Trophoblast cell (in vitro differentiated cells and primary cell): ENCODE measurements around the gene RAP1GAP. TPM values are rescaled to one million over a fixed set of nuclear protein-coding genes. Genes with fewer than 3 reads are reported as not detected.

Experiments
- DNase-seq, 2 donors: peaks; one replicate each; pipeline ENCODE4 v3.0.0-alpha.2; 2016
- H2AFZ ChIP-seq: 2 replicates; pipeline ENCODE4 v1.6.1; 2013; ENCODE audit warnings: low read length, moderate library complexity, mild to moderate bottlenecking; ENCODE audit not compliant: insufficient read depth, poor library complexity
- H2AK5ac ChIP-seq: 2 replicates; pipeline ENCODE4 v1.6.1; 2013; ENCODE audit warnings: mild to moderate bottlenecking, low read length
- H2BK120ac ChIP-seq: 2 replicates; pipeline ENCODE4 v1.6.1; 2013; ENCODE audit warnings: low read length, mild to moderate bottlenecking, moderate library complexity; ENCODE audit not compliant: insufficient read depth, poor library complexity
- H2BK12ac ChIP-seq: 2 replicates; pipeline ENCODE4 v1.6.1; 2013; ENCODE audit warnings: mild to moderate bottlenecking, low read length, moderate library complexity
- H2BK5ac ChIP-seq: 2 replicates; pipeline ENCODE4 v1.6.1; 2013; ENCODE audit warnings: low read length, low read depth, moderate library complexity, mild to moderate bottlenecking; ENCODE audit not compliant: poor library complexity
- H3K14ac ChIP-seq: 2 replicates; pipeline ENCODE4 v1.6.1; 2013; ENCODE audit warnings: mild to moderate bottlenecking, low read length
- H3K18ac ChIP-seq: 2 replicates; pipeline ENCODE4 v1.6.1; 2013; ENCODE audit warnings: mild to moderate bottlenecking, low read length
- H3K23ac ChIP-seq: 2 replicates; pipeline ENCODE4 v1.6.1; 2013; ENCODE audit warnings: low read length
- H3K27ac ChIP-seq: 2 replicates; pipeline ENCODE4 v1.5.1; 2013; ENCODE audit warnings: low read depth, mild to moderate bottlenecking, inconsistent platforms, low read length, moderate library complexity
- H3K27me3 ChIP-seq: 2 replicates; pipeline ENCODE4 v1.6.1; 2013; ENCODE audit warnings: inconsistent platforms, mild to moderate bottlenecking, low read length, moderate library complexity; ENCODE audit not compliant: insufficient read depth
- H3K36me3 ChIP-seq, 2 experiments: 1 replicate in 1 of 2; 2 replicates in 1 of 2; pipeline ENCODE4 v1.6.1; 2013; ENCODE audit warnings: low read length in 2 of 2, mild to moderate bottlenecking in 2 of 2, moderate library complexity in 1 of 2; ENCODE audit not compliant: insufficient read depth in 2 of 2, control insufficient read depth in 1 of 2
- H3K4ac ChIP-seq: 2 replicates; pipeline ENCODE4 v1.6.1; 2013; ENCODE audit warnings: low read depth, mild to moderate bottlenecking, low read length, moderate library complexity
- H3K4me1 ChIP-seq, 2 experiments: 1 replicate in 1 of 2; 2 replicates in 1 of 2; pipeline ENCODE4 v1.6.1; 2013; ENCODE audit warnings: low read length in 2 of 2, mild to moderate bottlenecking in 2 of 2, moderate library complexity in 1 of 2; ENCODE audit not compliant: insufficient read depth in 2 of 2, control insufficient read depth in 1 of 2
- H3K4me2 ChIP-seq: 2 replicates; pipeline ENCODE4 v1.6.1; 2013; ENCODE audit warnings: inconsistent platforms, mild to moderate bottlenecking, low read length, moderate library complexity
- H3K4me3 ChIP-seq: 2 replicates; pipeline ENCODE4 v1.5.1; 2013; ENCODE audit warnings: mild to moderate bottlenecking, low read depth, low read length, inconsistent platforms
- H3K79me1 ChIP-seq: one replicate; pipeline ENCODE4 v1.6.1; 2013; ENCODE audit warnings: low read length
- H3K79me2 ChIP-seq: 2 replicates; pipeline ENCODE4 v1.6.1; 2013; ENCODE audit warnings: low read length, mild to moderate bottlenecking; ENCODE audit not compliant: control insufficient read depth, insufficient read depth, poor library complexity
- H3K9ac ChIP-seq: 2 replicates; pipeline ENCODE4 v1.6.1; 2013; ENCODE audit warnings: mild to moderate bottlenecking, low read length
- H3K9me3 ChIP-seq: 2 replicates; pipeline ENCODE4 v1.6.1; 2013; ENCODE audit warnings: low read depth, mild to moderate bottlenecking, control low read depth, inconsistent platforms, low read length; ENCODE audit not compliant: insufficient read depth
- H4K12ac ChIP-seq: 2 replicates; pipeline ENCODE4 v1.6.1; 2013; ENCODE audit warnings: low read depth, mild to moderate bottlenecking, low read length, moderate library complexity
- H4K8ac ChIP-seq: 2 replicates; pipeline ENCODE4 v1.6.1; 2013; ENCODE audit warnings: low read depth, mild to moderate bottlenecking, low read length, moderate library complexity
- H4K91ac ChIP-seq: one replicate; pipeline ENCODE4 v1.6.1; 2013; ENCODE audit warnings: low read depth, mild to moderate bottlenecking, low read length, moderate library complexity
- WGBS: extraction: QIAGEN DNeasy Blood & Tissue Kit; methylation state at CpG from one replicate; pipeline ENCODE4 v1.1.7; 2013; ENCODE audit warnings: missing lambda C conversion rate; ENCODE audit not compliant: insufficient read length, insufficient coverage; ENCODE audit errors: extremely low coverage; 5-methylcytosine and 5-hydroxymethylcytosine counted together
- polyA plus RNA-seq: library from polyadenylated mRNA; stranded (reverse); fragments of 200-250 nt; gene quantifications from 2 replicates; pipeline ENCODE4 v1.2.3, GENCODE V29; 2013

The RAP1GAP gene
- polyA plus RNA-seq: 2.7 and 3.0 TPM in 2 replicates

DNA sequence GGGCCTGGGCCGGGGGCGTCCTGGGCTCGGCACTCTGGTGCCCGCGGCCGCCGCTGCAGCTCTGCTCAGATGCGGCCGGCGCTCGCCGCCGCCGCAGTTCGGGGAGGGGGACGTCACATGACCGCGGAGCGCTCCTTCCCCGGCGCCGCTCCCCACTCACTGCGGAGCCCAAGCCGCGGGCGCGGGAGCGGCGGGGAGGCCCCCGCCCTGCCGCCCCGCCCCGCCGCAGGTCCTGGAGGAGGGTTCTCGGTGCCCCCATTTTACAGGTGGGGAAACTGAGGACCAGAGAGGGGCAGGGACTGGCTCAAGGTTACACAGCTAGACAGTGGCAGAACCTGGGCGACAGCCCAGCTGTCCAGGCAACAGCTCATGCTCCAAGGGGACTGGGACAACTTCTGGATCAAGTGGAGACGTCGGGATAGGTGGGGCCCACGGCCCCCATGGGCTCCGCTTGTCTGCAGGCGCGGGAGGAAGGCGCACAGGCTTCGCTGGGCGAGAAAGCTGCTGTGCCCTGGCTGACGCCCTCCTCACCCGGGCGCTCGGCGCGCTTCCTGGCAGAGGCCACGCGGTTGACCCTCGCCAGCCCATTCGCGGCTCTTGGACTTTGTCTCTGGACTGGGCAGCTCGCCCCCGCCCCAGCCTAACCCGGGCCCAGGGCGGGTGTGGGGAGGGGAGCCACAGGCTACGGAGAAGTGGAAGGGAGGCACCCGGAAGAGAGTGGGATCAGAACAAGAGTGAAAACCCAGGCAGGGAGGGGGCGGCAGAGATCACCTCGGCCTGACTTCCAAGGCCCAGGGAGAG lies at the start of gene RAP1GAP:
Gene RAP1GAP (minus strand): TSS at position 100 of the 801 bp plus-strand sequence. CDS start 49,325 bp downstream, outside the sequence.
- no CpG with 5 or more reads among the region's 64 CpGs for WGBS
- Histone ChIP-seq H2AFZ (peak within 1 kb of the TSS; percentile 84), H4K91ac (peak within 1 kb of the TSS; percentile 13), H3K27me3 (peaks cover 11% of the 10 kb centered on the region), H3K14ac (peak within 1 kb of the TSS; percentile 42), H3K27ac (no peak within 1 kb of the TSS), H4K12ac (peak within 1 kb of the TSS; percentile 60), H3K23ac (no peak within 1 kb of the TSS), H3K79me1 (peaks cover 3% of the 10 kb centered on the region), H3K9ac (peak within 1 kb of the TSS; percentile 4), H2BK5ac (no peak within 1 kb of the TSS), H3K18ac (peak within 1 kb of the TSS; percentile 54), H3K4me3 (peak within 1 kb of the TSS; percentile 53), H3K4me2 (peak within 1 kb of the TSS; percentile 68), H2BK12ac (no peak within 1 kb of the TSS), H2AK5ac (no peak within 1 kb of the TSS), H4K8ac (peak within 1 kb of the TSS; percentile 63), H3K4ac (no peak within 1 kb of the TSS), H3K4me1 (peaks cover 2 to 14% of the 10 kb centered on the region in 2 experiments), H2BK120ac (no peak within 1 kb of the TSS), H3K9me3 (peaks cover 5% of the 10 kb centered on the region), H3K79me2 (peaks cover 2% of the 10 kb centered on the region), H3K36me3 (no peaks in the 10 kb centered on the region)
- DNase-seq: no peak

DNA sequence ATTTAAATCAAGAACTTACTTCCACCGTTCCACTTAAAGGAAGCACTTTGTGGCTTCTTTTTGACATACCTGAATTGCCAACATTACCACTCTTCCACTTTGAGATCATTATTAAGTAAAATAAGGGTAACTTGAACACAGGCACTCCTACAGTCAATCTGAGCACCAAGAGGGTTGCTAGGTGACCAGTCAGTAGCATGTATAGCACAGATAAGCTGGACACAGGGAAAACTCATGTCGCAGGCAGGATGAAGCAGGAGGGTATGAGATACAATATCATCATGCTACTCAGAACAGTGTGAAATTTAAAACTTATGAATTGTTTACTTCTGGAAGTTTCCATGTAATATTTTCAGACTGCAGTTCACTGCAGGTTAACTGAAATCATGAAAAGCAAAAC lies 47.0 kb upstream of the RAP1GAP start:
- H3K79me1 ChIP-seq: no peaks in the 10 kb centered on the region
- H4K12ac ChIP-seq: no peak overlapping the region
- peaks cover 45 to 47% of the 10 kb centered on the region in 2 experiments for H3K36me3 ChIP-seq
- no peak overlapping the region for H3K4ac ChIP-seq
- no peak overlapping the region for H2BK120ac ChIP-seq
- H3K4me2 ChIP-seq: no peak overlapping the region
- H3K23ac ChIP-seq: no peak overlapping the region
- H2AK5ac ChIP-seq: no peak overlapping the region
- H3K9ac ChIP-seq: no peak overlapping the region
- no peak overlapping the region for H4K8ac ChIP-seq
- no peaks in the 10 kb centered on the region for H3K79me2 ChIP-seq
- H3K14ac ChIP-seq: no peak overlapping the region
- no peak overlapping the region for H2BK12ac ChIP-seq
- H3K4me3 ChIP-seq: no peak overlapping the region
- no peak for DNase-seq
- no CpG with 5 or more reads among the region's 2 CpGs for WGBS
- H4K91ac ChIP-seq: no peak overlapping the region
- no peaks in the 10 kb centered on the region for H3K4me1 ChIP-seq
- no peak overlapping the region for H2AFZ ChIP-seq
- no peaks in the 10 kb centered on the region for H3K27me3 ChIP-seq
- H2BK5ac ChIP-seq: no peak overlapping the region
- H3K9me3 ChIP-seq: no peaks in the 10 kb centered on the region
- no peak overlapping the region for H3K27ac ChIP-seq
- H3K18ac ChIP-seq: no peak overlapping the region

DNA sequence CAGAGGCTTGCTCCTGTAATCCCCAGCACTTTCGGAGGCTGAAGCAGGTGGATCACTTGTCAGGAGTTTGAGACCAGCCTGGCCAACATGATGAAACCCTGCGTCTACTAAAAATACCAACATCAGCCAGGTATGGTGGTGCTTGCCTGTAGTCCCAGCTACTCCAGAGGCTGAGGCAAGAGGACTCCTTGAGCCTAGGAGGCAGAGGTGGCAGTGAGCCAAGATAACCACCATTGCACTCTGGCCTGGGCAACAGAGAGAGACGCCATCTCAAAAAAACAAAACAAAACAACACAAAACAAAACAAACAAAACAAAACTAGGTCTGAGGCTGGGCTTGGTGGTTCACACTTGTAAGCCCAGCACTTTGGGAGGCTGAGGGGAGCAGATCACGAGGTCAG lies 38.7 kb upstream of the RAP1GAP start:
- DNase-seq: no peak
- Histone ChIP-seq H2BK5ac (no peak overlapping the region), H3K9me3 (no peaks in the 10 kb centered on the region), H3K79me2 (no peaks in the 10 kb centered on the region), H3K79me1 (no peaks in the 10 kb centered on the region), H2BK120ac (no peak overlapping the region), H3K4ac (no peak overlapping the region), H3K23ac (no peak overlapping the region), H4K12ac (no peak overlapping the region), H3K14ac (no peak overlapping the region), H4K91ac (no peak overlapping the region), H3K4me2 (no peak overlapping the region), H3K27ac (no peak overlapping the region), H3K4me1 (no peaks in the 10 kb centered on the region), H2BK12ac (no peak overlapping the region), H2AK5ac (no peak overlapping the region), H3K18ac (no peak overlapping the region), H4K8ac (no peak overlapping the region), H3K9ac (no peak overlapping the region), H3K4me3 (no peak overlapping the region), H3K36me3 (peaks cover 17 to 26% of the 10 kb centered on the region in 2 experiments), H3K27me3 (no peaks in the 10 kb centered on the region), H2AFZ (no peak overlapping the region)
- no CpG with 5 or more reads among the region's 4 CpGs for WGBS

DNA sequence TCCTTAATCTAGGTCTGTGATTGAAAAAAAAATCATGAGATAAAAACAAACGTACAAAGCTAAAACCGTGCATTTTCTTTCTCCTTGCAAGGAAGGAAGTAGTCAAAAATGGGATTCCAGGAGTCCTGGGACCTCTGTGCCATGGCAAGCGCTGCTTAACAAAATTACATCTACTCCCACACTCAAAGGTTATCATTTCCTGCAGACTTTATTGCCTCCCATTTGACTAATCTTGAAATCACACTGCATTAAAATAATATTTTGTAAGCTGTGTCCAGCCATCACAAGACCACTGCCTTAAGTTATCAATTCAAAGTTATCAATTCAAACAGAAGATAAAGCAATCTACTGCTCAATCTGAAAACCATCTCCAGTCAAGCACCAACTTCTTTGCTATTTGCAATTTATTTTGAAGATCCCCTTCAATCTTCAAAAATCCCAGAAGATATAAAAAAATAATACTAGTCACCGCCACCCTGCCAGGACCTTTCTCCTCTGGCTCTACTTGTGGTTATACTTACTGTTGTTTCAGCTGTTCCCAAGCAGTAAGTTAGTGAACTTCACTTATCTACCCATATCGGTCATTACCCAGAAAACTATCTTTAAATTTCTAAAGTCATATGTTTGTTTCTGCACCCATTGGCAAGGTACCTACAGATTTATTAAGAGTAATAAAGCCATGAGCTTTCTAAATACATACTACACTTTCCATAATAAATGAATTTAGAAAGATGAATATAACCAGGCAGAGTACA lies 38.1 kb upstream of the RAP1GAP start:
- Histone ChIP-seq H2BK5ac (no peak overlapping the region), H3K4me3 (no peak overlapping the region), H3K79me2 (no peaks in the 10 kb centered on the region), H3K36me3 (peaks cover 14 to 27% of the 10 kb centered on the region in 2 experiments), H3K4me2 (no peak overlapping the region), H3K27ac (no peak overlapping the region), H2AFZ (no peak overlapping the region), H3K14ac (no peak overlapping the region), H4K8ac (no peak overlapping the region), H3K9me3 (no peaks in the 10 kb centered on the region), H2BK120ac (no peak overlapping the region), H2AK5ac (no peak overlapping the region), H3K9ac (no peak overlapping the region), H3K79me1 (no peaks in the 10 kb centered on the region), H4K91ac (no peak overlapping the region), H3K18ac (no peak overlapping the region), H3K23ac (no peak overlapping the region), H2BK12ac (no peak overlapping the region), H3K27me3 (no peaks in the 10 kb centered on the region), H4K12ac (no peak overlapping the region), H3K4me1 (no peaks in the 10 kb centered on the region), H3K4ac (no peak overlapping the region)
- WGBS: no CpG with 5 or more reads among the region's 5 CpGs
- DNase-seq: no peak
